ENCODE data around the gene ICAM4. TPM values are rescaled to one million over a fixed set of nuclear protein-coding genes. Genes with fewer than 3 reads are reported as not detected.
"Not testable (repeated sequence)": the region's sequence is repeated elsewhere in the genome, so short reads cannot be mapped to it uniquely, and the experiment has no call there.

ICAM4 gene
- total RNA-seq = 0.72 TPM

DNA sequence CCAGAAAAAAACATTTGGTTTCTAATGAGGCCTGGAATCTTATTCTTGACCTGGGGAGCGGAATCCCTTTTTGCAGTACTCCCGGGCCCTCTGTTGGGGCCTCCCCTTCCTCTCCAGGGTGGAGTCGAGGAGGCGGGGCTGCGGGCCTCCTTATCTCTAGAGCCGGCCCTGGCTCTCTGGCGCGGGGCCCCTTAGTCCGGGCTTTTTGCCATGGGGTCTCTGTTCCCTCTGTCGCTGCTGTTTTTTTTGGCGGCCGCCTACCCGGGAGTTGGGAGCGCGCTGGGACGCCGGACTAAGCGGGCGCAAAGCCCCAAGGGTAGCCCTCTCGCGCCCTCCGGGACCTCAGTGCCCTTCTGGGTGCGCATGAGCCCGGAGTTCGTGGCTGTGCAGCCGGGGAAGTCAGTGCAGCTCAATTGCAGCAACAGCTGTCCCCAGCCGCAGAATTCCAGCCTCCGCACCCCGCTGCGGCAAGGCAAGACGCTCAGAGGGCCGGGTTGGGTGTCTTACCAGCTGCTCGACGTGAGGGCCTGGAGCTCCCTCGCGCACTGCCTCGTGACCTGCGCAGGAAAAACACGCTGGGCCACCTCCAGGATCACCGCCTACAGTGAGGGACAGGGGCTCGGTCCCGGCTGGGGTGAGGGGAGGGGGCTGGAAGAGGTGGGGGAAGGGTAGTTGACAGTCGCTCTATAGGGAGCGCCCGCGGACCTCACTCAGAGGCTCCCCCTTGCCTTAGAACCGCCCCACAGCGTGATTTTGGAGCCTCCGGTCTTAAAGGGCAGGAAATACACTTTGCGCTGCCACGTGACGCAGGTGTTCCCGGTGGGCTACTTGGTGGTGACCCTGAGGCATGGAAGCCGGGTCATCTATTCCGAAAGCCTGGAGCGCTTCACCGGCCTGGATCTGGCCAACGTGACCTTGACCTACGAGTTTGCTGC, at the start of gene ICAM4:
Gene ICAM4 (plus strand): TSS at position 153 of the 935 bp plus-strand sequence. CDS start 58 bp downstream, at position 211.
- DNase-seq (ENCODE audit: low spot score) = no peak

DNA sequence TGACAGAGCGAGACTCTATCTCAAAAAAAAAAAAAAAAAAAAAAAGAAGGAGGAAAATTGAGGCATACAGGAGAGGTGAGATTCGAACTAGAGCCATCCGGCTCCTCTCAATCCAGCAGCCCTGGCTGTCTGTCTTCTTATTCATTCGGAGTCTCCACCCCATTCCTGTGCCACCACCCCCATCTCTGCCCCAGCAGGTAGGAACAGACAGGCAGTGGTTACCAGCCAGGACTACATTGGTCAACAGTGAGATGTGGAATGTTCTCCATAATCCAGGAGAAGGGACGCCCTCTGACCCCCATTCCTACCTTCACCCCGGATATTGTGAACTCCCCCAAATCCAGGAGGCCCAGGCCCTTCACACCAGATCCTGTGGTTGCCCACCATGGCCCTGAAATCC, 49.1 kb upstream of the ICAM4 start:
- no peak for DNase-seq (ENCODE audit: low spot score)

GRCh38 chr19:10238172-10238783, 48.5 kb upstream of the ICAM4 start:
- peak; percentile 52 for DNase-seq (ENCODE audit: low spot score)

DNA sequence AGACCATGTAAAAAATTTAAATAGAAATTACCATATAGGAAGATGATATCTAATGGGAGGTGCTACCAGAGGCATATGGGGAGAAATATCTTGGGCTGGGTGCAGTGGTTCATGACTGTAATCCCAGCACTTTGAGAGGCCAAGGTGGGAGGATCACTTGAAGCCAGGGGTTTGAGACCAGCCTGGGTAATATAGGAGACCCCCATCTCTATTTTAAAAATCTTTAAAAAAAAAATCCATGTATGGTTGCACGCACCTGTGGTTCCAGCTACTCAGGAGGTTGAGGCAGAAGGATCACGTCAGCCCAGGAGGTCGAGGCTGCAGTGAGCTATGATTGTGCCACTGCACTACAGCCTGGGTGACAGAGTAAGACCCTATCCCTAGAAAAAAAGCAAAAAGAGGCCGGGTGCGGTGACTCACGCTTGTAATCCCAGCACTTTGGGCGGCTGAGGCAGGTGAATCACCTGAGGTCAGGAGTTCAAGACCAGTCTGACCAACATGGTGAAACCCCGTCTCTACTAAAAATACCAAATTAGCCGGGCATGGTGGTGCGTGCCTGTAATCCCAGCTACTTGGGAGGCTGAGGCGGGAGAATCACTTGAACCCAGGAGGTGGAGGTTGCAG, 44.8 kb upstream of the ICAM4 start:
- DNase-seq (ENCODE audit: low spot score) = not testable (repeated sequence)

DNA sequence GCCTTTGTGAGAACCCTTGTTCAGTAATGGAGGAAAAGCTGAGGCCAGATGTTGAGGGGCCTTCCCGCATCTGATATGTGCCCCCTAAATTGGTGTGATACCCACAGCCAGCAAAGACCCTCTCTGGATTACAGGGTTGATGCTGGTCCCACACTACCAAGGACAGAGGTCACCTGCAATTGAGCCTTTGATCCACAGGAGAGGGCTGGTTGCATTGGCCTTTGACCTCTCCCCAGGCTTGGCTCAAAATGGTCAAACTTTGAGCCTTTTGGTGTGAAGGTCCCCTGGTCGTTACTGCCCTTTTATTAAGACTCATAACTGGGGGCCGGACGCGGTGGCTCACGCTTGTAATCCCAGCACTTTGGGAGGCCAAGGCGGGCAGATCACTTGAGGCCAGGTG, 43.1 kb upstream of the ICAM4 start:
- no peak for DNase-seq (ENCODE audit: low spot score)

DNA sequence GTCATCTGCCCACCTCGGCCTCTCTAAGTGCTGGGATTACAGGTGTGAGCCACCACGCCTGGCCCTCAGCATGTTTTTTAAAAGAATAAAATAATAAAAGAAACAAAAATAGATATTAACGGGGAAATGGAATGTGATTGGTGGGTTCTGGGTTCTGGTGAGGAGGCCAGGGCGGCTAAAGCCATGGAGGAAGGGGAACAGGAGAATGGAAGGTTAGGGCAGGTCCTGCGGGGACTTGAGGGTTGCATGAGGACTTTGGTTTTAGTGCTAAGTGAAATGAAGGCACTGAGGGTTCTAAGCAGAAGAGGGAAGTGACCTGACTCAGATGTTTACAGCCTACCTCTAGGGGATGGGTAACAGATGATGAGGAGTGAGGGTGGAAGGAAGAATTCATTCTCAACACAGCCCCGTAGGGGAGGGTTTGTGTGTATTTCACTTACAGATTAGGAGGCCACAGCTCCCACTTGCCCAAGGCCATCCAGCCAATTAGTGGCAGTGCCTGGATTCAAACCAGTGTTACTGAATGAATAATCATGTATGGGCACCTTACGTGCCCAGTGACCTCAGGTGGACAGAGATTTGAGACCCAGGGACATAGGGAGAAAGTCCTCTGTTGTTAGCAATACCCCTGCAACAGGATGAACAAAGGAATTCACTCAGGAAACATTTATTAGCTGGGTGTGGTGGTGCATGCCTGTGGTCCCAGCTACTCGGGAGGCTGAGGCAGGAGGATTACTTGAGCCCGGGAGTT, 41.4 kb upstream of the ICAM4 start:
- no peak for DNase-seq (ENCODE audit: low spot score)

GRCh38 chr19:10246511-10246910, 40.2 kb upstream of the ICAM4 start:
- no peak for DNase-seq (ENCODE audit: low spot score)

DNA sequence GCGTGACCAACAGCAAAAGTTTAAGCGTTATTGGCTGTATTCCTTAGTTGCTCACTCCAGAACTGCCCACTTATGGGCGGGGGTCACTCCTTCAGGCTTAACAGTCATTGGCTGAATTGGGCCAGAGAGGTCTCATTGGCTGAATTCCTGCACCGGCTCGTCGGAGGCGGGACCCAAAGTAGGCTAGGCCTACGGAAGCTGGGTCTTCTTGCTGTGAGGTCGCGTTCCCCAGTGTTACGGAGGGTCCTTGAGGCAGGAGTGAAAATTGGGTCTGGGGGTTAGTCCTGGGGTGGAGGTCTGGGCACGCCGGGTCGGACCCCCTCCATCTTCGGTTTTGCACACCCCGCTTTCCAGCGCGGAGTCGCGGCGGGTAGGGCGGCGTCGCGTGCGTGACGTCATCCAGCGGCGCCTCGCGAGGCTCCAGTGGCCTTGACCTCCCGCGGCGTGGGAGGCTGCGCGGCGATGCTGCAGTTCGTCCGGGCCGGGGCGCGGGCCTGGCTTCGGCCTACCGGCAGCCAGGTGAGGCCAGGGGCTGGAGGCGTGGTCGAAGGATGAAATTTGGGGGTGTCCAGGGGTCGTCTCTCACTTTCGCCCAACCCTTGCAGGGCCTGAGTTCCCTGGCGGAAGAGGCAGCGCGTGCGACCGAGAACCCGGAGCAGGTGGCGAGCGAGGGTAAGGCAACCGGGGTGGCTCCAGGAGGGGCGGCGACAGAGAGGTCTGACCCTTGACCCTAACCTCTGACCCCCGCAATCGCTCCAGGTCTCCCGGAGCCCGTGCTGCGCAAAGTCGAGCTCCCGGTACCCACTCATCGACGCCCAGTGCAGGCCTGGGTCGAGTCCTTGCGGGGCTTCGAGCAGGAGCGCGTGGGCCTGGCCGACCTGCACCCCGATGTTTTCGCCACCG, 34.7 kb upstream of the ICAM4 start, which contains the start of gene MRPL4:
Gene MRPL4 (plus strand): TSS at position 423 of the 903 bp plus-strand sequence. CDS start 40 bp downstream, at position 463.
- peak; percentile 97 for DNase-seq (ENCODE audit: low spot score)

- DNase-seq (ENCODE audit: low spot score) = no peak
Measured at GRCh38 chr19:10252707-10253106, 34.0 kb upstream of the ICAM4 start.

- no peak for DNase-seq (ENCODE audit: low spot score)
Measured at GRCh38 chr19:10254244-10254643, 32.5 kb upstream of the ICAM4 start.

- DNase-seq (ENCODE audit: low spot score) = no peak
Measured at GRCh38 chr19:10255358-10255757, 31.4 kb upstream of the ICAM4 start.

- DNase-seq (ENCODE audit: low spot score) = no peak
Measured at GRCh38 chr19:10256551-10256950, 30.2 kb upstream of the ICAM4 start.

DNA sequence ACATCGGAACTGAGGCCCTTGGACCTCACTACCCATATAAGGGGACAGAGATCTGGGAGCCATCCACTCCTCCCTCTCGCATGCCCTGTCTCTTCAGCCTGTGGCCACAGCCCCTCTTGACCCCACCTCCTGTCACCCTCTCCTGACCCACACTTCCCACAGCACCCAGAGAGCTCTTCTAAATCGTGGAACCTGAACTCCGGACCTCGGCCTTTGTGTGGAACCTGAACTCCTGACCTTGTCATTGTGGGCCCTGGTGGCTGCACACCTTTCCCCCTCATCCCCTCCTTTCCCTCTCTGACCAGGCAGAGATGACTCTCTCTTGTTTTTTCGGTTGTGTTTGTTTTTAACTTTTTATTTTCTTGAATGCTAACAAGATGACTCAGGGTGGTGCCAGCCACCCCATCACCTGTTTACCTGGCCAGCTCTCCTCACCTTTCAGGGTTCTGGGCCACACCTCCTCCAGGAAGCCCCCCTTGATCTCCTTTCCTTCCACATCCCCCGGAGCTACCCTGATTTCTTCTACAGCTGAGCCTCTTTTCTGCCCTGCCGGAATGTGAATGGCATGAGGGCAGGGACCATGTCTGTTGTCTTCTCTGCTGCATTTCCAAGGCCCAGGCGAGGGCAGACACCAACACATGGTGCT, 29.7 kb upstream of the ICAM4 start:
- DNase-seq (ENCODE audit: low spot score) = no peak

DNA sequence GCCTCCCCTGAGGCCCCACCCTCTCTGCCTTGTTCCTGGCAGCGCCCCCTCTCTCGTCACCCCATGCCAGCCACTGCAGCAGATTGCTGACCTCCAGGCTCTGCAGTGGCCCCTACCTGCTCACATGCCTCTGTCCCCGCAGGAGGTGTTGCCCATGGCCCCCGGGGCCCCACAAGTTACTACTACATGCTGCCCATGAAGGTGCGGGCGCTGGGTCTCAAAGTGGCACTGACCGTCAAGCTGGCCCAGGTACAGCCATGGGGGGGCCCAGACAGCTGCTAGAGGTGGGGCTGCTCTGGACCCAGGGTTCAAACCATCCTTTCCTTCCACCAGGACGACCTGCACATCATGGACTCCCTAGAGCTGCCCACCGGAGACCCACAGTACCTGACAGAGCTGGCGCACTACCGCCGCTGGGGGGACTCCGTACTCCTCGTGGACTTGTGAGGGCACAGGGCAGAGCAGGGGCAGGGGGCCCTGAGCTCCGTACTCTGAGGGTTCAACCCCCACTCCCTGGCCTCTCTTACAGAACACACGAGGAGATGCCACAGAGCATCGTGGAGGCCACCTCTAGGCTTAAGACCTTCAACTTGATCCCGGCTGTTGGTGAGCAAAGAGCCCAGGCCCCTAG, 28.6 kb upstream of the ICAM4 start:
- DNase-seq (ENCODE audit: low spot score) = no peak

- DNase-seq (ENCODE audit: low spot score) = peak; percentile 84
Measured at GRCh38 chr19:10259162-10259905, 27.4 kb upstream of the ICAM4 start.

DNA sequence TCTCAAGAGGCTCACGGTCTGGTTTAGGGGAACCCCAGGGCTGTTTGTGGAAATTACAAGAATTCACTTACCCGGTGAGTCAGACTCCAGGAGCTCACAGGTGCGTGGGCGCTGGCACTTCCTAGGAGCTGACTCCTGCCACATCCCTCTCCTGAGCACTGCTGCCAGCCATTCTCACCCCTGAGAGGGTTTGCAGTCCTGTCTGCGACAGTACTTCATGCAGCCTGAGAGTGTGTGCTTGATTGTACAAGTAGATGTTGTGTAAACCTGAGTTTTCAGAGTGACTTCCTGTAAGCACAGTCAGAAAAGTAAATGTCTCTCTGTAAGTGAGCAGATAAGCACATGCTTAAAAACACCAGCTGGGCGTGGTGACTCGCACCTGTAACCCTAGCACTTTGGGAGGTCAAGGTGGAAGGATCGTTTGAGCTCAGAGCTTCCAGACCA, 26.6 kb upstream of the ICAM4 start:
- no peak for DNase-seq (ENCODE audit: low spot score)

GRCh38 chr19:10262771-10263170, 24.0 kb upstream of the ICAM4 start:
- no peak for DNase-seq (ENCODE audit: low spot score)

DNA sequence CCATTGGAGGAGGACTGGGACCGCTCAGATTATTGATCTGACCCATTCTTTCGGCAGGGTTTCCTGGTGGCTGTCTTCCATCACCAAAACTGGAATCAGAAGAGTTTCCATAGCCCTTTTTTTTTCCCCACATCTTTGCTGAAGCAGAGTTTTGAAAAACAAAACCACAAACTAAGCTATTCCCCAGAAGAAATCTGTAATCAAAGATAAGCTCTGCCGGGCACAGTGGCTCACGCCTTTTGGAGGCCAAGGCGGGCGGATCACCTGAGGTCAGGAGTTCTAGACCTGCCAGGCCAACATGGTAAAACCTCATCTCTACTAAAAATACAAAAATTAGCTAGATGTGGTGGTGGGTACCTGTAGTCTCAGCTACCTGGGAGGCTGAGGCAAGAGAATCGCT, 20.0 kb upstream of the ICAM4 start:
- DNase-seq (ENCODE audit: low spot score) = no peak

GRCh38 chr19:10268071-10268470, 18.7 kb upstream of the ICAM4 start:
- no peak for DNase-seq (ENCODE audit: low spot score)
